ENCODE measurements around the gene ESYT2. TPM values are rescaled to one million over a fixed set of nuclear protein-coding genes. Genes with fewer than 3 reads are reported as not detected.

Gene ESYT2
- polyA plus RNA-seq, 3 donors: 14.0 to 24.1 (median 22.0) TPM

DNA sequence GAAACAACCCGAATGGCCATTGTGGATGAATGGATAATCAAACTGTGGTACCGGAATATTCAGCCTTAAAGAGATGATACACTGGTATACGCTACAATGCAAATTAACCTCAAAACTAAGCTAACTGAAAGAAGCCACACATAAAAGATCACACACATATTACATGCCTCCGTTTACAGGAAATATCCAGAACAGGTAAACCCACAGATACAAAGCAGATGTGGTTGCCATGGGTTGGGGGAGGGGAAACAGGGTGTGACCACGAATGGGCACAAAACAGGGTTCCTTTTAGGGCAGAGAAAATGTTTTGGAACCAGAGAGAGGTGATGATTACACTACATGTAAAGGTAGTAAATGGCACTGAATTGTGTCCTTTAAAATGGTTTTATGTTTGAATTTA is 16.6 kb downstream of the ESYT2 start:
- H4K20me1 ChIP-seq (ENCODE audit: insufficient read depth, low read length): peaks cover 38% of the 10 kb centered on the region
- H3K9ac ChIP-seq (ENCODE audit: insufficient read depth, low read length, poor library complexity, severe bottlenecking): no peak overlapping the region
- no peak overlapping the region for H3K27ac ChIP-seq (ENCODE audit: low read depth in 1 of 2, low read length in 2 of 2)
- H3K9me3 ChIP-seq (replicated peaks in 1 of 2; ENCODE audit: control insufficient read depth in 1 of 2, insufficient read depth in 1 of 2, low read length in 2 of 2): no peaks in the 10 kb centered on the region
- peaks cover 0 to 2% (median 0%) of the 10 kb centered on the region in 3 donors for H3K27me3 Mint-ChIP-seq (ENCODE audit: low read depth in 3 of 3)
- no peaks in the 10 kb centered on the region for H3K9me3 Mint-ChIP-seq
- TF ChIP-seq, protein P1, sequence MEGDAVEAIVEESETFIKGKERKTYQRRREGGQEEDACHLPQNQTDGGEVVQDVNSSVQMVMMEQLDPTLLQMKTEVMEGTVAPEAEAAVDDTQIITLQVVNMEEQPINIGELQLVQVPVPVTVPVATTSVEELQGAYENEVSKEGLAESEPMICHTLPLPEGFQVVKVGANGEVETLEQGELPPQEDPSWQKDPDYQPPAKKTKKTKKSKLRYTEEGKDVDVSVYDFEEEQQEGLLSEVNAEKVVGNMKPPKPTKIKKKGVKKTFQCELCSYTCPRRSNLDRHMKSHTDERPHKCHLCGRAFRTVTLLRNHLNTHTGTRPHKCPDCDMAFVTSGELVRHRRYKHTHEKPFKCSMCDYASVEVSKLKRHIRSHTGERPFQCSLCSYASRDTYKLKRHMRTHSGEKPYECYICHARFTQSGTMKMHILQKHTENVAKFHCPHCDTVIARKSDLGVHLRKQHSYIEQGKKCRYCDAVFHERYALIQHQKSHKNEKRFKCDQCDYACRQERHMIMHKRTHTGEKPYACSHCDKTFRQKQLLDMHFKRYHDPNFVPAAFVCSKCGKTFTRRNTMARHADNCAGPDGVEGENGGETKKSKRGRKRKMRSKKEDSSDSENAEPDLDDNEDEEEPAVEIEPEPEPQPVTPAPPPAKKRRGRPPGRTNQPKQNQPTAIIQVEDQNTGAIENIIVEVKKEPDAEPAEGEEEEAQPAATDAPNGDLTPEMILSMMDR (IDR thresholded peaks at IDR 0.05): no peak
- H3K4me3 Mint-ChIP-seq: no peak overlapping the region
- H2AFZ ChIP-seq (ENCODE audit: insufficient read depth, low read depth, low read length, poor library complexity, severe bottlenecking): no peak overlapping the region
- H3K4me3 ChIP-seq (replicated peaks in 1 of 3; ENCODE audit: low read depth in 2 of 3, low read length in 3 of 3): no peak overlapping the region
- WGBS (ENCODE audit: insufficient coverage): no CpG with 5 or more reads among the region's 5 CpGs
- H3K36me3 Mint-ChIP-seq: peaks cover 32 to 48% of the 10 kb centered on the region in 2 donors
- H3K4me1 ChIP-seq (ENCODE audit: control insufficient read depth in 1 of 2, insufficient read depth in 2 of 2, low read length in 2 of 2): peaks cover 53 to 57% of the 10 kb centered on the region in 2 donors
- peaks cover 99% of the 10 kb centered on the region for H3K79me2 ChIP-seq (ENCODE audit: insufficient read depth, low read length)
- no peak for DNase-seq
- H3K27ac Mint-ChIP-seq: peak overlapping the region in 3 of 7 donors; percentile 28 to 76 (median 74)
- intact Hi-C loops (cut with micrococcal nuclease): no loop called here
- peaks cover 6 to 26% of the 10 kb centered on the region in 2 donors for H3K36me3 ChIP-seq (replicated peaks in 1 of 2; ENCODE audit: control insufficient read depth in 1 of 2, insufficient read depth in 2 of 2, low read length in 2 of 2)
- H3K27me3 ChIP-seq (ENCODE audit: control insufficient read depth in 2 of 2, insufficient read depth in 2 of 2, low read length in 2 of 2): no peaks in the 10 kb centered on the region
- no peak overlapping the region for H3K4me2 ChIP-seq (replicated peaks; ENCODE audit: extremely low read depth, low read length, poor library complexity, severe bottlenecking)
- H3K4me1 Mint-ChIP-seq: peaks cover 70% of the 10 kb centered on the region

GRCh38 chr7:158811894-158812293 is 17.4 kb downstream of the ESYT2 start:
- peak overlapping the region; percentile 50 to 72 for H3K27ac ChIP-seq (ENCODE audit: low read depth in 1 of 2, low read length in 2 of 2)
- peaks cover 0 to 2% (median 0%) of the 10 kb centered on the region in 3 donors for H3K27me3 Mint-ChIP-seq (ENCODE audit: low read depth in 3 of 3)
- H3K9me3 ChIP-seq (replicated peaks in 1 of 2; ENCODE audit: control insufficient read depth in 1 of 2, insufficient read depth in 1 of 2, low read length in 2 of 2): no peaks in the 10 kb centered on the region
- peaks cover 35% of the 10 kb centered on the region for H4K20me1 ChIP-seq (ENCODE audit: insufficient read depth, low read length)
- H3K27me3 ChIP-seq (ENCODE audit: control insufficient read depth in 2 of 2, insufficient read depth in 2 of 2, low read length in 2 of 2): no peaks in the 10 kb centered on the region
- no peak overlapping the region for H3K4me2 ChIP-seq (replicated peaks; ENCODE audit: extremely low read depth, low read length, poor library complexity, severe bottlenecking)
- peaks cover 45 to 50% of the 10 kb centered on the region in 2 donors for H3K4me1 ChIP-seq (ENCODE audit: control insufficient read depth in 1 of 2, insufficient read depth in 2 of 2, low read length in 2 of 2)
- H3K4me1 Mint-ChIP-seq: peaks cover 63% of the 10 kb centered on the region
- no peak overlapping the region for H3K4me3 Mint-ChIP-seq
- H3K36me3 ChIP-seq (replicated peaks in 1 of 2; ENCODE audit: control insufficient read depth in 1 of 2, insufficient read depth in 2 of 2, low read length in 2 of 2): peaks cover 6 to 29% of the 10 kb centered on the region in 2 donors
- 35% methylated on average over 2 of the region's 5 CpGs for WGBS (ENCODE audit: insufficient coverage)
- H2AFZ ChIP-seq (ENCODE audit: insufficient read depth, low read depth, low read length, poor library complexity, severe bottlenecking): no peak overlapping the region
- TF ChIP-seq, protein P1 (IDR thresholded peaks at IDR 0.05): no peak
- H3K36me3 Mint-ChIP-seq: peaks cover 33 to 43% of the 10 kb centered on the region in 2 donors
- no peak overlapping the region for H3K4me3 ChIP-seq (replicated peaks in 1 of 3; ENCODE audit: low read depth in 2 of 3, low read length in 3 of 3)
- no peaks in the 10 kb centered on the region for H3K9me3 Mint-ChIP-seq
- H3K79me2 ChIP-seq (ENCODE audit: insufficient read depth, low read length): peaks cover 99% of the 10 kb centered on the region
- H3K27ac Mint-ChIP-seq: peak overlapping the region; percentile 81 to 94 (median 89)
- no peak overlapping the region for H3K9ac ChIP-seq (ENCODE audit: insufficient read depth, low read length, poor library complexity, severe bottlenecking)
- no peak for DNase-seq
- intact Hi-C loops (cut with micrococcal nuclease): no loop called here

Data from CD14-positive monocyte (primary cell).